ENCODE measurements around the gene EXOSC10.

DNA sequence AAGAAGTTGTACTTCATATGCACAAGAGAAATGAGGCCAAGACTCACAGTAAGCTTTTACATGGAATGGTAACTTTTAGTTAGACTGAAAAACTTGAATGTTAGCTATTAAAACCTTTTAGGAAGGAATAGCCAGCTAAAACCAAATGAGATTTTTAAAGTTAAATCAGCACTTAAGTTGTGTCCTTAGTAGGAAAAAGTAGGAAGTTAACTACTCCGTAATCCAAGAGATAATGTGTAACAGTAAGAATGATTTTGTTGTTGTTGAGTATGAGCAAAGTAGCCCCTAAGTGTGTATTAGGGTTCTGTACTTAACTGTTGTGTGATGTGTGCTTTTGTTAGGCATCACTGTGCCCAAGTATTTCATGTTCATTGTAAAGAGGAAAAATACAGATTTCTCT is 74.1 kb downstream of the EXOSC10 start:
- TF ChIP-seq TAF1 (IDR thresholded peaks at IDR 0.05; ENCODE audit: low read depth) = no peak
- TF ChIP-seq, protein P1, sequence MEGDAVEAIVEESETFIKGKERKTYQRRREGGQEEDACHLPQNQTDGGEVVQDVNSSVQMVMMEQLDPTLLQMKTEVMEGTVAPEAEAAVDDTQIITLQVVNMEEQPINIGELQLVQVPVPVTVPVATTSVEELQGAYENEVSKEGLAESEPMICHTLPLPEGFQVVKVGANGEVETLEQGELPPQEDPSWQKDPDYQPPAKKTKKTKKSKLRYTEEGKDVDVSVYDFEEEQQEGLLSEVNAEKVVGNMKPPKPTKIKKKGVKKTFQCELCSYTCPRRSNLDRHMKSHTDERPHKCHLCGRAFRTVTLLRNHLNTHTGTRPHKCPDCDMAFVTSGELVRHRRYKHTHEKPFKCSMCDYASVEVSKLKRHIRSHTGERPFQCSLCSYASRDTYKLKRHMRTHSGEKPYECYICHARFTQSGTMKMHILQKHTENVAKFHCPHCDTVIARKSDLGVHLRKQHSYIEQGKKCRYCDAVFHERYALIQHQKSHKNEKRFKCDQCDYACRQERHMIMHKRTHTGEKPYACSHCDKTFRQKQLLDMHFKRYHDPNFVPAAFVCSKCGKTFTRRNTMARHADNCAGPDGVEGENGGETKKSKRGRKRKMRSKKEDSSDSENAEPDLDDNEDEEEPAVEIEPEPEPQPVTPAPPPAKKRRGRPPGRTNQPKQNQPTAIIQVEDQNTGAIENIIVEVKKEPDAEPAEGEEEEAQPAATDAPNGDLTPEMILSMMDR (IDR thresholded peaks at IDR 0.05; ENCODE audit: poor library complexity, severe bottlenecking) = no peak
- TF ChIP-seq, protein P2, sequence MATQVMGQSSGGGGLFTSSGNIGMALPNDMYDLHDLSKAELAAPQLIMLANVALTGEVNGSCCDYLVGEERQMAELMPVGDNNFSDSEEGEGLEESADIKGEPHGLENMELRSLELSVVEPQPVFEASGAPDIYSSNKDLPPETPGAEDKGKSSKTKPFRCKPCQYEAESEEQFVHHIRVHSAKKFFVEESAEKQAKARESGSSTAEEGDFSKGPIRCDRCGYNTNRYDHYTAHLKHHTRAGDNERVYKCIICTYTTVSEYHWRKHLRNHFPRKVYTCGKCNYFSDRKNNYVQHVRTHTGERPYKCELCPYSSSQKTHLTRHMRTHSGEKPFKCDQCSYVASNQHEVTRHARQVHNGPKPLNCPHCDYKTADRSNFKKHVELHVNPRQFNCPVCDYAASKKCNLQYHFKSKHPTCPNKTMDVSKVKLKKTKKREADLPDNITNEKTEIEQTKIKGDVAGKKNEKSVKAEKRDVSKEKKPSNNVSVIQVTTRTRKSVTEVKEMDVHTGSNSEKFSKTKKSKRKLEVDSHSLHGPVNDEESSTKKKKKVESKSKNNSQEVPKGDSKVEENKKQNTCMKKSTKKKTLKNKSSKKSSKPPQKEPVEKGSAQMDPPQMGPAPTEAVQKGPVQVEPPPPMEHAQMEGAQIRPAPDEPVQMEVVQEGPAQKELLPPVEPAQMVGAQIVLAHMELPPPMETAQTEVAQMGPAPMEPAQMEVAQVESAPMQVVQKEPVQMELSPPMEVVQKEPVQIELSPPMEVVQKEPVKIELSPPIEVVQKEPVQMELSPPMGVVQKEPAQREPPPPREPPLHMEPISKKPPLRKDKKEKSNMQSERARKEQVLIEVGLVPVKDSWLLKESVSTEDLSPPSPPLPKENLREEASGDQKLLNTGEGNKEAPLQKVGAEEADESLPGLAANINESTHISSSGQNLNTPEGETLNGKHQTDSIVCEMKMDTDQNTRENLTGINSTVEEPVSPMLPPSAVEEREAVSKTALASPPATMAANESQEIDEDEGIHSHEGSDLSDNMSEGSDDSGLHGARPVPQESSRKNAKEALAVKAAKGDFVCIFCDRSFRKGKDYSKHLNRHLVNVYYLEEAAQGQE (IDR thresholded peaks at IDR 0.05; ENCODE audit: borderline replicate concordance) = no peak
